ENCODE data around the gene DNMBP. TPM values are rescaled to one million over a fixed set of nuclear protein-coding genes. Genes with fewer than 3 reads are reported as not detected.
A peak's percentile ranks its signal among the peaks of the same experiment; 100 is the strongest.

The DNMBP gene
- total RNA-seq, 1 donor = 62.4 TPM

DNA sequence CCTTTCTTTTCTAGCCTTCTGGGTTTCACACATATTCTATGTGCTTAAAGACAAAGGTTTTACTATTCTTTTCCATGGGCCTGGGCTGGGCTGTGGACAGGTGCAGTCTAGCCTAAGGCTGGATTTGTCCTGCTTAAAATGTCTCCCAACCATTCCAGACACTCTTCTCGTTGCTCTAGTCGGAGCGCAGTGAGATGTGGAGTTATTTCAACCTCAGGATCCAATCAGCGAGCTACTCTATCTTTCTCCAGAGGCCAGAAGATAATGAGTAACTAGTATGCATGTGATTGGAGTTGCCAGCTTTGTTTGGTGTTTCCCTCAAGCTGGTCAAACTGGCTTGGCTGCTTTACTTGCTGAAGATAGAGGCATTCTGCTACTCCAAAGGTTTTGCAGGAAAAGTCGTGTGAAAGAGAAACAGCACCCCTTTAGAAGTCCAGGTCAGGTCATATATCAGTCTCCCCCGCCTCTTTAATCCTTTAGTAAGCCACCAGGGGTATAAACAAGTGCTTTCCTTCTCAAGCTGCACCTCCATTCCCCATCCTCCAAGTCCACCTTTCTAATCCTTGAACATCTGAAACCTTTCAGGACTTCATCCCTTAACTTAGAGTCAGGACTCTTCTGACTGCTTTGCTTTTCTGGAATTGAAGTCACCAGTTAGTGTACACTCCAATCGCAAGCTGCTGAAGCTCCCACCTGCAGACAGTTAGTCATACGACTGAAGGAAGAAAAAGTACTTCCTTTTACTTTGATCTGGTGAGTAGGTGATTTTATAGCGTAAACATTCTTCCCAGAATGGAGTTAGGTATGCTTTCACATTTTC is 78.8 kb downstream of the DNMBP start:
- TF ChIP-seq, protein P1, sequence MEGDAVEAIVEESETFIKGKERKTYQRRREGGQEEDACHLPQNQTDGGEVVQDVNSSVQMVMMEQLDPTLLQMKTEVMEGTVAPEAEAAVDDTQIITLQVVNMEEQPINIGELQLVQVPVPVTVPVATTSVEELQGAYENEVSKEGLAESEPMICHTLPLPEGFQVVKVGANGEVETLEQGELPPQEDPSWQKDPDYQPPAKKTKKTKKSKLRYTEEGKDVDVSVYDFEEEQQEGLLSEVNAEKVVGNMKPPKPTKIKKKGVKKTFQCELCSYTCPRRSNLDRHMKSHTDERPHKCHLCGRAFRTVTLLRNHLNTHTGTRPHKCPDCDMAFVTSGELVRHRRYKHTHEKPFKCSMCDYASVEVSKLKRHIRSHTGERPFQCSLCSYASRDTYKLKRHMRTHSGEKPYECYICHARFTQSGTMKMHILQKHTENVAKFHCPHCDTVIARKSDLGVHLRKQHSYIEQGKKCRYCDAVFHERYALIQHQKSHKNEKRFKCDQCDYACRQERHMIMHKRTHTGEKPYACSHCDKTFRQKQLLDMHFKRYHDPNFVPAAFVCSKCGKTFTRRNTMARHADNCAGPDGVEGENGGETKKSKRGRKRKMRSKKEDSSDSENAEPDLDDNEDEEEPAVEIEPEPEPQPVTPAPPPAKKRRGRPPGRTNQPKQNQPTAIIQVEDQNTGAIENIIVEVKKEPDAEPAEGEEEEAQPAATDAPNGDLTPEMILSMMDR (IDR thresholded peaks at IDR 0.05; ENCODE audit: insufficient read depth, low read length) = no peak
- H3K4me3 ChIP-seq (ENCODE audit: low read depth, low read length) = no peak overlapping the region
- DNase-seq (ENCODE audit: low read depth) = no peak

DNA sequence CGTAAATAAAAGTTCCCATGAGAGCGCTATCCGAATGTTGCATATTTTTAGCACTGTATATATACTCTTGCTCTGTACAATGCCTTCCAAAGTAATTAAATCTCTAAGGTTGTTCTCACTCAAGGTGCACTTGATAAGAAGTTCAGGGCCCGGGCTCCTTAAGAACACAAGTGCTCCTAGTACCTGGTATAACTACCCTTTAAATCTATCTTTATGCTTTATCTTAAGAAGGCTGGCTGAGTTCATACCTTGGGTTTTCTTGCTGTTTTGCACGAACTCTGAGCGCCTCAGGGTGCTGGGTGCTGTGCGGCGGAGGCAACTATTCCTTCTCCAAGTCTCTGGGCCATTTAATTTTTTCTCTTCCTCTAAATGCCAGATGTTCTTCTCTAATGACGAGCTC is 80.4 kb downstream of the DNMBP start:
- DNase-seq (ENCODE audit: low read depth) = no peak
- H3K4me3 ChIP-seq (ENCODE audit: low read depth, low read length) = no peak overlapping the region
- TF ChIP-seq, protein P1 (IDR thresholded peaks at IDR 0.05; ENCODE audit: insufficient read depth, low read length) = no peak

DNA sequence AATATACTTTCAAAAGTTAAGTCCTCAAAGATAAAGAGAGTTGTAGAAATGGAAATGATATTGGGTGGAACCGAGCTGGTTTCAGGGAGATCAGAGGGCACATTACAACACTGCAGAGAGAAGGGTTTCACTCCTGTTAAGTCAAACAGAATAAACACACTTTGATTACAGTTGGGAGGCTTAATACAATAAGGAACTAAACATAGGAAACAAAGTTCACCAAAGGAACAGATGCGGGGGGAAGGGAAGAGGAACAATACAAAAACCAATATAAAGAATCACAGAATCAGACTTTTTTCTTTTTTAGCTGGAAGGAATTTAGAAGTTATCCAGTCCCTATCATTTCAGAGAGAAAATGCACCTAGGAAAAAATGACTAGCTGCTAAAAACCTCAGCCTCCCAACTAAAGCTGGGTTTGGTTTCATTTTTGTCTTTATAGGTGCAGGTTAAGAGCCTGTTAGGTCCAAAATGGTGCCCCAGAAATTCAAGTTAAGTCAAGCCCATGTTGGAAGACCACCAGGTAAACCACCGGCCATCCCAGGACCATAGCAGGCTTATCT is 81.9 kb downstream of the DNMBP start:
- no peak overlapping the region for H3K4me3 ChIP-seq (ENCODE audit: low read depth, low read length)
- TF ChIP-seq, protein P1 (IDR thresholded peaks at IDR 0.05; ENCODE audit: insufficient read depth, low read length) = no peak

DNA sequence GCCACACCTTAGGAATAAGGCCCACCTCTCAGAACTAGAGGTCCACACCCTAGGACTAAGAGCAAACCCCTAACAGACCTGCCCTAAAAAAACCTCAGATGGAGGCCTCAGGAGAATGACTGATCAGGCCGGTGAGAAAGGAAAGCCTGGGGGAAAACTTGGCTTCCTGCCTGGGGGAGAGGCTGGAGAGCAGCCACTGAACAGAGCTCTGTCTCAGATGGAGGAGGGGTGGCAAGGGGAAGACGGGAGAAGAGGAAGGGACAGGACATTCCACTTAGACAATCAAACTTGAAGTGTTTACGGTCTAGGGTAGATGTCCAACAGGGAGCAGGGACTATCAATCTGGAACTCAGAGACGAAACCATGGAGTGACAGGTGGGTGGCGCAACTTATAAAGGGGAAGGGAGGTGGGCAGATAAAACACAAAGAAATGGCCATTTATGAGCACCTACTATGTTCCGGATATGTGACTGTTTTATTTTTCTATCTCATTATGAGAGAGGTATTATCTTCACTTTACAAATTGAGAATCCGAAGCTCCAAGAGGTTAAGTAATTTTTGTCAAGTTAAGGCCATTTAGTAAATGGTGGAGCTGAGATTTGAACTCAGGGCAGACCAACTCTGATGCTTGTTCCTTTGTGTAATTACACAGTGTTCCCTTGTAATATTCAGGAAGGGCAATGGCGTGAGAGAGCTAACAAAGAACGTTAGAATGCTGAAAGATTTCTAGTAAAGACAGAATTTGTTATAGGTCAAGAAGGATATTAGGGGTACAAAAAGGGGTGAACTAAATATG is 82.6 kb downstream of the DNMBP start:
- TF ChIP-seq, protein P1 (IDR thresholded peaks at IDR 0.05; ENCODE audit: insufficient read depth, low read length) = no peak
- peak; percentile 61 for DNase-seq (ENCODE audit: low read depth)
- H3K4me3 ChIP-seq (ENCODE audit: low read depth, low read length) = no peak overlapping the region

More for the DNA sequence above, 81.9 kb downstream of the DNMBP start:
- DNase-seq (ENCODE audit: low read depth) = no peak

DNA sequence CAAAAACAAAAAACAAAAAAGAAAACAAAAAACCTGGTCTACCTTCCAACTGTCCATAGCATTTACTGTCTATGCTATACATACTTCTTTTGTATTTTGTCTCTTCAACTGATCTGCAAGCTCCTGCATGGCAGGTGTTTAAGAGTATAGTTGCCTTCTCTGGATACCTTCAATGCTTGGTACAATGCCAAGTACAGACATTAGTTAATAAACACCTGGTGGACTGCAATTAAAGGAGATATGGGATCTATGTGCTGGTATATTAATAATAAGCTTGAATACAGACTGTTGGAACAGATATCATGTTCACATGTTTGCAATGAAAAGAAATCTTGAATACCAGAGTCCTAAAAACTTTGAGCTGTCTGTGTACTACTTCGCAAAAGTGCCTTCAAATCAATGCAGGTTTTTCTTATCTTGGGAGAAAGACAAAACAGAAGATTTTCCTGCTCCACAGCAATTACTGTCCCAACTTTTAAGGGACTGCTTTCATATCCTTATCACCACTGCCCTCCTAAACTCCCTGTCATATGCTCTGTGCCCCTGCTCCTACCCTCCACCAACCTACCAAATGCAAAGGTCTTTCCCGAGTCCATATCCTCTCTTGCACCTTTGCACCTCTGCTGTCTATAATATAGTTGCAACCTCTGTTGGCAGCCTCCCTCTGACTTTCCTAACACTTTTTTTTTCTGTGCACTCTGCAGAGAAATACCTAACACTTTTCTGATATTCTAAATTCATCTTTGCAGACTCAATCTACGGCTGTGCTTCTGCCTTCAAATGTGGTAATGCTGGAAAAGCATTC is 85.1 kb downstream of the DNMBP start:
- TF ChIP-seq, protein P1 (IDR thresholded peaks at IDR 0.05; ENCODE audit: insufficient read depth, low read length) = no peak
- no peak overlapping the region for H3K4me3 ChIP-seq (ENCODE audit: low read depth, low read length)
- DNase-seq (ENCODE audit: low read depth) = no peak

DNA sequence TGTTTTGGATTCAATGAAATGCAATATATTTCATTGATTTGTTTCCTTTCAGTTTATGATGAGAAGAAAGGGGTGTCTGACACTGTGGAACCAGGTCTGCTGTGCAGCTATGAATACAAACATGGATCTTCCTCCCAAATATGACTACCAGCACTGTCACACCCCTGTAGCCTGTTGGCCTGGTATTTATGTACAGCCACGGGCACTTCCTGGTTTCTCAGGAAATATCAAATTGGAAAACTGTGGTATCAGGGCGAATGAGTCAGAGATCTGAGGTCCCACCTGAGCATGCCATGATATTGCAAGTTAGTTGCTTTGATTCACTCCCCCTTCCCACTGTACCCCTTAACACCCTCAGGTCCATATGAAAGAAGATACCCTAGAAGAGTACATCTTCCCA is 87.8 kb downstream of the DNMBP start:
- no peak overlapping the region for H3K4me3 ChIP-seq (ENCODE audit: low read depth, low read length)
- no peak for DNase-seq (ENCODE audit: low read depth)
- TF ChIP-seq, protein P1 (IDR thresholded peaks at IDR 0.05; ENCODE audit: insufficient read depth, low read length) = no peak
